GM12878 (cell line): ENCODE data around the gene NUMB. TPM values are rescaled to one million over a fixed set of nuclear protein-coding genes. Genes with fewer than 3 reads are reported as not detected.

Experiments
- ATAC-seq: fragments of 200-7000 bp; cut with Tn5 transposase; 3 replicates; pipeline ENCODE4 v1.9.1; 2020; ENCODE audit warnings: mild to moderate bottlenecking, moderate library complexity
- BruUV-seq: library from RNA; stranded (reverse); fragments of 400-500 nt; replicated peaks from 2 replicates; lab custom pipeline; 2021; lab: Mats Ljungman, UMichigan
- CTCF ChIA-PET: fragments of 300-600 bp; sonication (Branson Sonifier 250); formaldehyde crosslinking; extraction: SDS; loops from one replicate; lab custom pipeline; 2021; ENCODE audit warnings: inconsistent platforms; lab: Yijun Ruan, JAX
- POLR2A ChIA-PET: fragments of 350-600 bp; formaldehyde crosslinking; extraction: SDS; loops from one replicate; lab custom pipeline; 2021; ENCODE audit warnings: inconsistent platforms; lab: Charles Lee
- RAD21 ChIA-PET: fragments of 300-600 bp; sonication (Branson Sonifier 250); formaldehyde crosslinking; loops from one replicate; lab custom pipeline; 2023; ENCODE audit warnings: antibody characterized with exemption; ENCODE audit not compliant: unreplicated experiment; lab: Charles Lee
- SMC1A ChIA-PET: fragments of 300-600 bp; sonication (Branson Sonifier 250); formaldehyde crosslinking; loops from one replicate; lab custom pipeline; 2023; ENCODE audit not compliant: unreplicated experiment, uncharacterized antibody; lab: Charles Lee
- DNase-seq: peaks from one replicate; pipeline ENCODE4 v3.0.0-alpha.2; 2011; ENCODE audit warnings: low read depth, low spot score
- FAIRE-seq: peaks from 3 replicates; lab custom pipeline; 2011; peaks lifted over from hg19 to GRCh38; lab: Jason Lieb, UNC
- H2AFZ ChIP-seq: 2 replicates; pipeline ENCODE4 v1.6.0; 2011; ENCODE audit warnings: low read depth, low read length, control low read depth; ENCODE audit not compliant: control insufficient read depth
- H3K27ac ChIP-seq: 2 replicates; pipeline ENCODE4 v1.5.1; 2011; ENCODE audit warnings: control low read depth; ENCODE audit not compliant: control insufficient read depth, insufficient read depth
- H3K27me3 ChIP-seq, 2 experiments: replicated peaks in 1 of 2; 2 replicates each; pipeline versions ENCODE4 v1.6.0 to v1.6.1; 2011; ENCODE audit warnings: low read length in 1 of 2; ENCODE audit not compliant: control insufficient read depth in 2 of 2, insufficient read depth in 2 of 2
- H3K36me3 ChIP-seq, 2 experiments: 2 replicates each; pipeline ENCODE4 v1.5.1; 2011; ENCODE audit warnings: low read length in 1 of 2; ENCODE audit not compliant: control insufficient read depth in 2 of 2, insufficient read depth in 2 of 2
- H3K4me1 ChIP-seq: 2 replicates; pipeline ENCODE4 v1.6.1; 2011; ENCODE audit warnings: mild to moderate bottlenecking, low read length, moderate library complexity, mixed read lengths; ENCODE audit not compliant: control insufficient read depth, insufficient read depth
- H3K4me2 ChIP-seq: 2 replicates; pipeline ENCODE4 v1.6.0; 2011; ENCODE audit warnings: control low read depth; ENCODE audit not compliant: control insufficient read depth, insufficient read depth
- H3K4me3 ChIP-seq: fragments of 200-600 bp; sonication (generic); 2 replicates; pipeline ENCODE4 v1.5.1; 2016
- H3K79me2 ChIP-seq: 2 replicates; pipeline ENCODE4 v1.6.0; 2011; ENCODE audit warnings: low read length; ENCODE audit not compliant: control insufficient read depth, insufficient read depth
- H3K9ac ChIP-seq: 2 replicates; pipeline ENCODE4 v1.8.0; 2011; ENCODE audit warnings: low read length, control low read depth, mixed read lengths; ENCODE audit not compliant: control insufficient read depth, insufficient read depth
- H3K9me3 ChIP-seq: replicated peaks from 3 replicates; pipeline ENCODE4 v1.5.1; 2011; ENCODE audit warnings: mild to moderate bottlenecking, low read length; ENCODE audit not compliant: control insufficient read depth, insufficient read depth
- H4K20me1 ChIP-seq: 2 replicates; pipeline ENCODE4 v1.6.0; 2011; ENCODE audit not compliant: control insufficient read depth, insufficient read depth
- ASH2L ChIP-seq: fragments of 300-600, 200-600 bp; sonication (generic); IDR thresholded peaks from 2 replicates; pipeline ENCODE4 v1.6.1; 2017; ENCODE audit warnings: low read depth, mild to moderate bottlenecking, borderline replicate concordance
- ESRRA ChIP-seq: IDR thresholded peaks from 2 replicates; pipeline ENCODE4 v1.6.1; 2012; ENCODE audit warnings: mild to moderate bottlenecking, low read length, improper control_type of control experiment
- FOS ChIP-seq: IDR thresholded peaks from 3 replicates; pipeline ENCODE4 v1.6.1; 2011; ENCODE audit warnings: borderline replicate concordance; ENCODE audit not compliant: insufficient read length; ENCODE audit errors: extremely low read depth
- MAX ChIP-seq: IDR thresholded peaks from 2 replicates; pipeline ENCODE4 v1.6.1; 2012; ENCODE audit warnings: low read depth, low read length, improper control_type of control experiment
- NR2C1 ChIP-seq: fragments of 450-650 bp; IDR thresholded peaks from 2 replicates; pipeline ENCODE4 v1.6.1; 2017; ENCODE audit warnings: antibody characterized with exemption, mild to moderate bottlenecking, moderate library complexity
- NRF1 ChIP-seq: conservative IDR thresholded peaks from 2 replicates; pipeline ENCODE4 v1.6.1; 2011; ENCODE audit warnings: mild to moderate bottlenecking, low read depth, low read length, improper control_type of control experiment
- PBX3 ChIP-seq: IDR thresholded peaks from 2 replicates; pipeline ENCODE4 v1.6.1; 2011; ENCODE audit warnings: mild to moderate bottlenecking, low read depth, low read length, moderate library complexity; ENCODE audit not compliant: insufficient replicate concordance
- PKNOX1 ChIP-seq: fragments of 450-650 bp; IDR thresholded peaks from 2 replicates; pipeline ENCODE4 v1.6.1; 2016; ENCODE audit warnings: mild to moderate bottlenecking
- POLR2AphosphoS2 ChIP-seq: IDR thresholded peaks from 2 replicates; pipeline ENCODE4 v1.6.1; 2011; ENCODE audit warnings: low read depth, mild to moderate bottlenecking, low read length, improper control_type of control experiment, moderate library complexity
- SRF ChIP-seq, 2 experiments: IDR thresholded peaks; 2 replicates each; pipeline ENCODE4 v1.6.1; 2011; ENCODE audit warnings: low read depth in 2 of 2, low read length in 2 of 2, mild to moderate bottlenecking in 1 of 2, moderate library complexity in 1 of 2
- STAT1 ChIP-seq: fragments of 450-650 bp; conservative IDR thresholded peaks from 2 replicates; pipeline ENCODE4 v1.6.1; 2014; ENCODE audit warnings: antibody characterized with exemption, mild to moderate bottlenecking
- TCF3 ChIP-seq: IDR thresholded peaks from 2 replicates; pipeline ENCODE4 v1.6.1; 2012; ENCODE audit warnings: low read depth, mild to moderate bottlenecking, low read length, borderline replicate concordance; ENCODE audit not compliant: insufficient read depth
- USF1 ChIP-seq: IDR thresholded peaks from 2 replicates; pipeline ENCODE4 v1.6.1; 2011; ENCODE audit warnings: borderline replicate concordance, low read depth, mild to moderate bottlenecking, moderate library complexity, mixed read lengths, low read length; ENCODE audit not compliant: insufficient read depth; ENCODE audit errors: extremely low read length
- ZBED1 ChIP-seq: IDR thresholded peaks from 2 replicates; pipeline ENCODE4 v1.6.1; 2016; ENCODE audit warnings: borderline replicate concordance
- ZNF24 ChIP-seq: fragments of 450-650 bp; IDR thresholded peaks from 2 replicates; pipeline ENCODE4 v1.6.1; 2017; ENCODE audit warnings: antibody characterized with exemption, mild to moderate bottlenecking
- ZNF274 ChIP-seq: IDR thresholded peaks from one replicate; pipeline ENCODE4 v1.8.0; 2011; ENCODE audit not compliant: insufficient read length, insufficient read depth
- WGBS: methylation state at CpG from one replicate; pipeline ENCODE4 v1.1.6; 2016; ENCODE audit warnings: low lambda C conversion rate; ENCODE audit not compliant: insufficient replicate concordance, insufficient coverage; ENCODE audit errors: missing lambda C conversion rate; 5-methylcytosine and 5-hydroxymethylcytosine counted together
- in situ Hi-C: fragments of 300-500 bp; cut with MboI; formaldehyde crosslinking; loops from 9 replicates; pipeline ENCODE4 v1.14.3; 2018; ENCODE audit warnings: mixed read lengths
- intact Hi-C: fragments of 100-400 bp; cut with micrococcal nuclease; formaldehyde crosslinking; loops from one replicate; pipeline ENCODE4 v1.14.2; 2022; ENCODE audit not compliant: unreplicated experiment
- polyA plus RNA-seq, 11 experiments: library from polyadenylated mRNA; depleted of rRNA in 4 of 11; unstranded in 6 of 11; stranded (reverse) in 5 of 11; fragments of >200 nt; fragmentation: Nextera tagmentation in 4 of 11; fragmentation: Illumina TruSeq in 1 of 11; extraction: Ambion mirVana in 4 of 11; extraction: Trizol in 1 of 11; gene quantifications; 1 replicate in 1 of 11; 2 replicates in 10 of 11; pipeline versions ENCODE4 v1.2.1 to v1.2.3, GENCODE V29; 2011 to 2016; ENCODE audit warnings: inconsistent platforms in 2 of 11, missing spikeins in 2 of 11, low read depth in 1 of 11
- total RNA-seq, 4 experiments: library from RNA; depleted of rRNA in 3 of 4; stranded (reverse); fragments of >200 nt in 3 of 4; fragmentation: Illumina TruSeq in 1 of 4; extraction: Trizol in 1 of 4; gene quantifications; 2 replicates each; pipeline versions ENCODE4 v1.2.1 to v1.2.3, GENCODE V29; 2013 to 2021

Gene NUMB
- total and polyA plus RNA-seq, 10 of the 15 experiments (the other 5 are each of a cell fraction or from before 2014, with no cell fraction given): 22.0 to 147 (median 48.9) TPM

GRCh38 chr14:73245480-73246325 is 212.6 kb downstream of the NUMB start (continued):
- no peak for TF ChIP-seq PBX3
- TF ChIP-seq ESRRA: no peak
- TF ChIP-seq PKNOX1: no peak
- TF ChIP-seq ZNF24: no peak
- TF ChIP-seq, all 136 proteins: peak for 16

GRCh38 chr14:73244541-73245290 is 213.6 kb downstream of the NUMB start:
- Histone ChIP-seq H3K9me3 (no peaks in the 10 kb centered on the region), H3K79me2 (peaks cover 4% of the 10 kb centered on the region; the same call in 1 of the 2 replicates), H3K27me3 (no peaks in the 10 kb centered on the region; a peak in 2 of 4 replicates), H3K9ac (no peak overlapping the region), H3K4me2 (no peak overlapping the region), H3K27ac (no peak overlapping the region), H3K4me3 (no peak overlapping the region), H4K20me1 (0 out of 2 replicates have a peak, but pooled peaks cover 4% of the 10 kb centered on the region), H3K4me1 (peaks cover 60% of the 10 kb centered on the region), H2AFZ (no peak overlapping the region), H3K36me3 (no peaks in the 10 kb centered on the region)
- in situ Hi-C loops (no loop called here), intact Hi-C loops (loop anchor here (5.0 kb wide), 3 partner anchors 48 to 228 kb away; partner anchors contain the start of gene NUMB)
- WGBS: 93% methylated on average over 14 of the region's 14 CpGs
- FAIRE-seq (no peak), DNase-seq (no peak), ATAC-seq (no peak)
- ChIA-PET RAD21 (interaction anchor here (1.3 to 1.4 kb wide), 2 partner anchors 9 to 66 kb away, joined by 4 to 5 read pairs; no protein-coding TSS in a partner anchor), POLR2A (interaction anchor here (0.5 to 1.4 kb wide), 2 partner anchors 218 to 585 kb away, joined by 4 to 6 read pairs; no protein-coding TSS in a partner anchor), CTCF (interaction anchor here (0.6 to 1.1 kb wide), 2 partner anchors 9 to 43 kb away, joined by 3 read pairs; no protein-coding TSS in a partner anchor), SMC1A (no interaction called here)
- no TSS peak for BruUV-seq
- no peak for TF ChIP-seq SRF (IDR thresholded peaks at IDR 0.05; ENCODE audit: low read depth in 2 of 2, low read length in 2 of 2)
- TF ChIP-seq NR2C1: no peak
- no peak for TF ChIP-seq FOS
- no peak for TF ChIP-seq ZNF274
- TF ChIP-seq NRF1: no peak
- TF ChIP-seq STAT1: no peak
- no peak for TF ChIP-seq ASH2L
- TF ChIP-seq MAX: no peak
- TF ChIP-seq ZBED1: no peak
- no peak for TF ChIP-seq TCF3
- no peak for TF ChIP-seq POLR2AphosphoS2
- TF ChIP-seq USF1: no peak
